HFFc6 (cell line): ENCODE data around the gene UPK2. TPM values are rescaled to one million over a fixed set of nuclear protein-coding genes. Genes with fewer than 3 reads are reported as not detected.

Source experiments
- DNase-seq: peaks from one replicate; pipeline ENCODE4 v3.0.0-alpha.2; 2018
- H3K27ac Mint-ChIP-seq: 2 replicates; pipeline ENCODE4 v1.8.0; 2020; ENCODE audit warnings: mild to moderate bottlenecking, mixed read lengths
- H3K27me3 Mint-ChIP-seq: 2 replicates; pipeline ENCODE4 v1.8.0; 2021; ENCODE audit warnings: mild to moderate bottlenecking, moderate library complexity, mixed read lengths; ENCODE audit not compliant: insufficient read depth
- H3K36me3 Mint-ChIP-seq: 2 replicates; pipeline ENCODE4 v1.8.0; 2021; ENCODE audit warnings: low read depth, mixed read lengths
- H3K4me1 Mint-ChIP-seq: 2 replicates; pipeline ENCODE4 v1.8.0; 2020; ENCODE audit warnings: low read depth, mixed read lengths
- H3K4me3 Mint-ChIP-seq: 2 replicates; pipeline ENCODE4 v1.8.0; 2020; ENCODE audit warnings: mild to moderate bottlenecking, moderate library complexity, mixed read lengths
- H3K9me3 Mint-ChIP-seq: 2 replicates; pipeline ENCODE4 v1.8.0; 2020; ENCODE audit warnings: mild to moderate bottlenecking, mixed read lengths
- CTCF ChIP-seq: fragments of 200-600 bp; sonication (generic); IDR thresholded peaks from 2 replicates; pipeline ENCODE4 v1.5.0; 2021; ENCODE audit warnings: antibody characterized with exemption, mild to moderate bottlenecking
- total RNA-seq, 6 experiments: library from RNA; stranded (reverse); fragmentation: NEBNext Ultra II Directional; extraction: Animal tissue kit (Norgen Biotek cat#: 25700); gene quantifications; 2 replicates in 1 of 6; 3 replicates in 5 of 6; pipeline ENCODE4 v1.2.3, GENCODE V29; 2021

Gene UPK2
- total RNA-seq, 6 experiments from 2014 or later, result 0.19 to 0.83 (median 0.29) TPM; not detected in 2

DNA sequence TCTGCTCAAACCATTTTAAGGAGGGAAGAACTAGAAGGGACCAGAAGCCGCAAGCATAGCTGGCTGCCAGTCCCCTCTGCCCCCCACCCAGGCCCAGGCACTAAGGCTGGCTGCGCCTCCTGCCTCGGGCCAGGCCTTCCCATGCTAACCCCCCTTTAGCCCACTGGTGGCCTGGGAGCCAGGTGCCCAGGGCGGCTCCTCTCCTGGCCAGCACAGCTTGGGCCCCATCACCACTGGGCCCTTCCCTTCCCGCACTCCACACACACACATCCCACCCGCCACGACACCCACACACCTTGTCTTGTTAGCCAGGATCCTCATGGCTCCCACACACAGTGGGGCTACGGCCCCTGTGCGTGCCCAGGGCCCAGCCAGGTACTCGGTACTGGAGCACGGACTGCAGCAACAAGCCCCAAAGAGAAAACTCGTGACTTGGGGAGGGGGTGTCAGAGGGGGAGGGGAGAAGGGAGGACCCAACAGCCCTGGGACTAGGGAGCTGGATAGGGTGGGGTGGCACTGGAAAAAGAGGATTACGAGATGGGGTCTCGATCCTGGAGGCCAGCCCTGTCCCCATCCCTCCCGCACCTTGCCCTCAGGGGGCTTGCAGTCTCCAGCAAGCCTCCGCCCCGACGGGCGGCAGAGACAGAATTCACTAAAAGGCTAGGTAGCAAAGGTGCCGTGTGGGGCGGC is 46.3 kb upstream of the UPK2 start:
- Mint-ChIP-seq H3K4me3 (peak overlapping the region; percentile 73), H3K4me1 (peaks cover 77% of the 10 kb centered on the region), H3K36me3 (peaks cover 11% of the 10 kb centered on the region; the same call in 1 of the 2 replicates), H3K27ac (peak overlapping the region; percentile 95), H3K27me3 (no peaks in the 10 kb centered on the region; the same call in none of the 2 replicates), H3K9me3 (no peaks in the 10 kb centered on the region)
- no peak for DNase-seq
- TF ChIP-seq CTCF, result no peak

DNA sequence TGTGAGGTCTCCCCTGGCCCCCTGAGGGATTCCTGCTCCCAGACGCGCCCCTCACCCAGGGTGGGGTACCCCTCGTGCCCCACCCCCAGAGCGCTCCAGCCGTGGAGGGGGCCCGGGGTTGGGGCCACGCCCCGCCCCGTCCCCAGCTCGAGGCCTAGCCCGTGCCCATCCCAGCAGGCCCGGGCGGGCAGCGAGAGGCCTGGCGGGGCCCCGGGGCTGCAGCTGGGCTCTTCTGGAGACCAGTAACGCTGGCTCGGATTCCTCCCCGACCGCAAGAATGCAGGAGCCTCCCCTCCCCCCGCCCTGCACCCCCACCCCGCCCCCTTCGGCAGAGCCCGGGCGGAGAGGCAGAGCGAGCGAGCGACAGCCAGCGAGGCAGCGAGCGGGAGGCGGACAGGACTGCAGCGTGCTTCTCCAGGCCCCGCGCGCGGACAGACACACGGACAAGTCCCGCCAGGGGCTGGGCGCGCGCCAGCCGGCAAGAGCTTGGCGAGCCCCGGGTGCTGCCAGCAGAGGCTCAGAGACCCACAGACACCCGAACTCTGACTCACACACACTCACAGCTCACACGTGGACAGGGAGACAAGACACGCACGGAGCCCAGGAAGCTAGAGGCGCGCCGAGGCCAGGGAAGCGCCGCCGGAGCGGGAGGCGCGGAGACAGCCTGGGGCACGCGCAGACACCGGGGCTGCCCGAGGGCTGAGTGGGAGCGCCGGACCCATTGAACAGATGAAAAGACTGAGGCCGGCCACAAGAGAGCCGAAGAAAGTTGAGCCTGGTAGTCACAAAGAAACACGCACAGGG is 45.6 kb upstream of the UPK2 start:
- DNase-seq, result peak; percentile 96
- TF ChIP-seq CTCF, result no peak
- peaks cover 85% of the 10 kb centered on the region for H3K4me1 Mint-ChIP-seq
- no peaks in the 10 kb centered on the region; the same call in none of the 2 replicates for H3K27me3 Mint-ChIP-seq
- peaks cover 11% of the 10 kb centered on the region; the same call in 1 of the 2 replicates for H3K36me3 Mint-ChIP-seq
- H3K9me3 Mint-ChIP-seq, result no peaks in the 10 kb centered on the region
- H3K27ac Mint-ChIP-seq, result peak overlapping the region; percentile 100
- peak overlapping the region; percentile 86 for H3K4me3 Mint-ChIP-seq

DNA sequence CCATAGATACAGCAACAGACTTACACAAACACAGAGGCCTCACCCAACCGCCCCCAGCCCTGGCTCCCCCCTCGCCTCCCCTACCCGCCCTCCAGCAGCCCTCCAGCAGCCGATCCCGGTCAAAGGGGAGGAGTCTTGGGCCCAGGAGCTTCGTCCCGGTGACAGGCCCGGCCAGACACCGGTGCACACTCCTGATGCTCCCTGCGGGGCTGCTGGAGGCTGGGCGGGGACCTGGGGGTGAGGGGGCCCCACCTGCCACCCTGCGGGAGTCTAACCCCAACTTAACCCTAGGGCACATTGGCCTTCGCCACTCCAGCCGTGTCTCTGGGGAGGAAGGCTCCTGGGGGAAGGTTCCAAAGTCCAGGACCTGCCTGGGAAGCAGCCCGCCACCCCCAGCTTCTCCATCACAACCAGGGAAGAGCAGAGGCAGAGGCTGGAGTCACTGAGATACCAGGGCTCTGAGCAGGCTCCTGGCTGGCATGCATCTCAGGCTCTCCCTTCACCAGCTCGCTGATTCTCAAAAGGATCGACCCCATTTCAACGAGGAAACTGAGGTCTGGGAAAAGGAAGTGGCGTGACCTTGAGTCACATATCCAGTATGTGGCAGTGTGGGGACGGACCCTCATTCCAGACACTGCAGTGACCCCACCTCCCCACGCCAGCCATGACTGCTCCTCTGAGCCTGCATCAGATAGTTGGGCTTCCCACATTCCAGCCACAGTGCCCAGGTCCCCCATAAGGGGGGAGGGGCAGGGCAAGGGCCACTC is 44.8 kb upstream of the UPK2 start:
- H3K27me3 Mint-ChIP-seq, result no peaks in the 10 kb centered on the region; the same call in none of the 2 replicates
- H3K4me1 Mint-ChIP-seq, result peaks cover 90% of the 10 kb centered on the region
- H3K4me3 Mint-ChIP-seq, result peak overlapping the region; percentile 86
- peak overlapping the region; percentile 100 for H3K27ac Mint-ChIP-seq
- H3K9me3 Mint-ChIP-seq, result no peaks in the 10 kb centered on the region
- H3K36me3 Mint-ChIP-seq, result peaks cover 9% of the 10 kb centered on the region; the same call in 1 of the 2 replicates
- DNase-seq, result peak; percentile 68
- TF ChIP-seq CTCF, result no peak; the same call in 1 of the 2 replicates

DNA sequence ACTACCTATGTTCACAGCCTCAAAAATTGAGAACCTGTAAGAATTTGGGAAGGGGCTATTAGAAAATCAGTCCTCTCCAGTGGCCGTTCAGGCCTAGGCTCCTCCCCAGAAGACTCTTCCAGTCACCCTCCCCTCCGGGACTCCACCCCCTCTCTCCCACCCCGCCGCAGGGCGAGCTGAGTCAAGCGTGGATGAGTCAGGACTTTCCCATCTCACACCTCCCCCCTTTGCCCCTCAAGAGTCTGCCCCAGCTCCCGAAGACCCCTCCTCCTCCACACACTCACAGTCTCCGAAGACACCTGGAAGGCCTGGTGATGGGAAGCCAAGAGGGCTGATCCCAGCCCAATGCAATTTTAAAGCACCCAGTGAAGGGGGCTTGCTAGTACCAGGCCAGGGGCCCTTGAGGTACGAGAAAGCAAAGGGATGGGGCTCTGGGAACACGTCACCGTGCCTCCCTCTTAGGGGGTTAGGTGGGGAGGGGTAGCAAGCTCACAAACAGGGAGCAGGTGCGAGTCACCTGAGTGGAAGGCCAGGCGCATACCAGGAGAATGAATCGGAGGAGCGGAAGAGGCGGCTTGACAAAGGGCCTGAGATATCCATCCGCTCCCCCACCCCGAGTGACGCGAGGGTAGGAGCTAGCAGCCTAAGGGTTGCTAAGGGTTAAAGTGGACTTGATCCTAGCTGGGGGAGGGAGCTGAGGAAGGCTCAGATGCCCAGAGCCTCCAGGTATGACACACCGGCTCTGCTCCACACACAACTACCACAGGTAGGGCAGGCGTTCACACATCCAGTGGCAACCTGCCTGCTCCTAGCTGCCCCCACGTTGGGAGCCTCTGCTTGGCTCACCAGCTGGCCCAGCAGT is 44.0 kb upstream of the UPK2 start:
- H3K4me1 Mint-ChIP-seq, result peaks cover 90% of the 10 kb centered on the region
- peak overlapping the region; percentile 100 for H3K27ac Mint-ChIP-seq
- peak; percentile 91 for DNase-seq

More for the DNA sequence above, 44.0 kb upstream of the UPK2 start:
- H3K27me3 Mint-ChIP-seq, result no peaks in the 10 kb centered on the region; the same call in 1 of the 2 replicates
- peaks cover 5% of the 10 kb centered on the region; the same call in 1 of the 2 replicates for H3K36me3 Mint-ChIP-seq
- H3K9me3 Mint-ChIP-seq, result no peaks in the 10 kb centered on the region
- H3K4me3 Mint-ChIP-seq, result peak overlapping the region; percentile 79
- TF ChIP-seq CTCF, result no peak
